Tibial nerve (tissue), 4 donors: ENCODE results near the gene BTBD10. TPM values are rescaled to one million over a fixed set of nuclear protein-coding genes. Genes with fewer than 3 reads are reported as not detected.

ENCODE experiments used
- DNase-seq, 2 donors: peaks; one replicate each; pipeline ENCODE4 v3.0.0-alpha.2; 2019; ENCODE audit warnings: low spot score in 2 of 2
- H3K27ac ChIP-seq, 4 donors: fragments of 200-600 bp; sonication (generic) in 3 of 4; one replicate each; pipeline ENCODE4 v1.5.1; 2017 to 2019; ENCODE audit warnings: mild to moderate bottlenecking in 1 of 4
- H3K27me3 ChIP-seq, 2 donors: fragments of 200-600 bp; sonication (generic) in 1 of 2; one replicate each; pipeline versions ENCODE4 v1.5.1 to v1.6.0; 2017 to 2019
- H3K36me3 ChIP-seq, 3 donors: fragments of 200-600 bp; sonication (generic); one replicate each; pipeline ENCODE4 v1.5.1; 2018 to 2019
- H3K4me1 ChIP-seq, 4 donors: fragments of 200-600 bp; sonication (generic) in 3 of 4; one replicate each; pipeline ENCODE4 v1.5.1; 2017 to 2019
- H3K4me3 ChIP-seq, 4 donors: fragments of 200-600 bp; sonication (generic) in 3 of 4; one replicate each; pipeline ENCODE4 v1.5.1; 2017 to 2019; ENCODE audit warnings: mild to moderate bottlenecking in 1 of 4, moderate library complexity in 1 of 4
- H3K9me3 ChIP-seq, 4 donors: fragments of 200-600 bp; sonication (generic) in 3 of 4; one replicate each; pipeline ENCODE4 v1.5.1; 2017 to 2019
- EP300 ChIP-seq, 2 donors: sonication (generic); formaldehyde crosslinking; IDR thresholded peaks; one replicate each; pipeline ENCODE4 v1.6.1; 2017; ENCODE audit warnings: antibody characterized with exemption in 2 of 2, mild to moderate bottlenecking in 1 of 2
- POLR2A ChIP-seq, 2 donors: fragments of 450-650 bp; IDR thresholded peaks; one replicate each; pipeline ENCODE4 v1.6.1; 2017; ENCODE audit warnings: antibody characterized with exemption in 2 of 2, mild to moderate bottlenecking in 2 of 2, moderate library complexity in 2 of 2
- WGBS, 2 donors: methylation state at CpG; one replicate each; pipeline ENCODE4 v1.1.5; 2018; 5-methylcytosine and 5-hydroxymethylcytosine counted together
- total RNA-seq, 4 donors: library from RNA; depleted of rRNA; stranded (reverse); fragments of >200 nt; gene quantifications; one replicate each; pipeline ENCODE4 v1.1.0, GENCODE V29; 2016
- TF ChIP-seq, protein P1 (sequence below), 5 experiments: fragments of 200-600 bp in 3 of 5; fragments of 450-650 bp in 2 of 5; sonication (generic) in 3 of 5; IDR thresholded peaks; one replicate each; pipeline ENCODE4 v1.5.1; 2016 to 2019; ENCODE audit warnings: antibody characterized with exemption in 5 of 5, mild to moderate bottlenecking in 3 of 5, moderate library complexity in 2 of 5

BTBD10 gene
- total RNA-seq, 4 donors from 2014 or later: 29.8 to 37.0 (median 33.7) TPM

DNA sequence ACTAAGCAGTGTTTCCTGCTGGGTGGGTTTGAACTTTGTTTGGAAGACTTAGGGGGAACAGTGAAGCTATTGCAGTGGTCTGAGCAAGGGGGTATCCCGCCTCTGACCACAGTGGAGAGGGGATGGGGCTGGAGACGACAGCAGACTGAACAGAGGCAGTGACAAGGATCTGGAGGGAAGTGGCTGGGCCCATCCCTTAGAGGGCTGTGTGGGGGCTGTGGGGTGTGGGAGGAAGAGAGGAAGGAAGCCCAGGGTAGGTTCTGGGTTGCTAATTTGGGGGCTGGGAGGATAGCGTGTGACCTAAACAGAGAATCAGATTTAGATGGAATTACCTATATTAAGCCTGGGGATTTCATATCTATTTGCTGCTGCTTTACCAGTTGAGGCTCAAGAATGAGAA, 114.7 kb downstream of the BTBD10 start:
- H3K4me3 ChIP-seq: no peak overlapping the region
- DNase-seq: no peak
- no peaks in the 10 kb centered on the region for H3K27me3 ChIP-seq
- no peak overlapping the region for H3K27ac ChIP-seq
- no peaks in the 10 kb centered on the region for H3K9me3 ChIP-seq
- H3K4me1 ChIP-seq: peaks cover 0 to 16% (median 0%) of the 10 kb centered on the region in 4 donors
- WGBS, 2 donors: 55 to 71% methylated on average over 3 of the region's 3 CpGs
- H3K36me3 ChIP-seq: peaks cover 0 to 36% (median 0%) of the 10 kb centered on the region in 3 donors
- no peak for TF ChIP-seq EP300 (IDR thresholded peaks at IDR 0.05)
- TF ChIP-seq, protein P1, sequence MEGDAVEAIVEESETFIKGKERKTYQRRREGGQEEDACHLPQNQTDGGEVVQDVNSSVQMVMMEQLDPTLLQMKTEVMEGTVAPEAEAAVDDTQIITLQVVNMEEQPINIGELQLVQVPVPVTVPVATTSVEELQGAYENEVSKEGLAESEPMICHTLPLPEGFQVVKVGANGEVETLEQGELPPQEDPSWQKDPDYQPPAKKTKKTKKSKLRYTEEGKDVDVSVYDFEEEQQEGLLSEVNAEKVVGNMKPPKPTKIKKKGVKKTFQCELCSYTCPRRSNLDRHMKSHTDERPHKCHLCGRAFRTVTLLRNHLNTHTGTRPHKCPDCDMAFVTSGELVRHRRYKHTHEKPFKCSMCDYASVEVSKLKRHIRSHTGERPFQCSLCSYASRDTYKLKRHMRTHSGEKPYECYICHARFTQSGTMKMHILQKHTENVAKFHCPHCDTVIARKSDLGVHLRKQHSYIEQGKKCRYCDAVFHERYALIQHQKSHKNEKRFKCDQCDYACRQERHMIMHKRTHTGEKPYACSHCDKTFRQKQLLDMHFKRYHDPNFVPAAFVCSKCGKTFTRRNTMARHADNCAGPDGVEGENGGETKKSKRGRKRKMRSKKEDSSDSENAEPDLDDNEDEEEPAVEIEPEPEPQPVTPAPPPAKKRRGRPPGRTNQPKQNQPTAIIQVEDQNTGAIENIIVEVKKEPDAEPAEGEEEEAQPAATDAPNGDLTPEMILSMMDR (IDR thresholded peaks at IDR 0.05): no peak
- TF ChIP-seq POLR2A (IDR thresholded peaks at IDR 0.05): no peak

DNA sequence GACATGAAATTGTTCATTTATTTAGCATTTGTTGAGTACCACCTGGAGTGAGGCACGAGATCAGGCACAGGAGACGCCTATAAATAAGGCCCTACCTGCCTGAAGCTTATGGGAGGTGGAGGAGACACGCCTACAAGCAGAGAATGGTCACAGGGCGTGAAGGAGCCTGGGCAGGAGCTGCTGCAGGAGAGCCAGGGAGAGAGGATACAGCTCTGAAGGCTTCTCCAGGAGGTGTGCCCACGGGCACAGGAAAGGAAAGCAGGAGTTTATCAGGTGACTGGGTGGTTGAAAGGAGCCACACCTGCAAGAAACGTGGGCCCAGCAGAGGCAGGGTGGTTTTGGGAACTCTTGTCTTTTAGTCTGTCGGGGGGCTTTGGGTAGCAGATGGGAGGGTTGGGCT, 115.1 kb downstream of the BTBD10 start:
- H3K4me3 ChIP-seq: no peak overlapping the region
- WGBS, 2 donors: 83 to 85% methylated on average over 7 of the region's 7 CpGs
- no peaks in the 10 kb centered on the region for H3K27me3 ChIP-seq
- TF ChIP-seq EP300 (IDR thresholded peaks at IDR 0.05) (no peak), POLR2A (IDR thresholded peaks at IDR 0.05) (no peak)
- TF ChIP-seq, protein P1 (IDR thresholded peaks at IDR 0.05): no peak
- peaks cover 0 to 16% (median 0%) of the 10 kb centered on the region in 4 donors for H3K4me1 ChIP-seq
- H3K9me3 ChIP-seq: no peaks in the 10 kb centered on the region
- DNase-seq: no peak
- no peak overlapping the region for H3K27ac ChIP-seq
- H3K36me3 ChIP-seq: peaks cover 0 to 32% (median 0%) of the 10 kb centered on the region in 3 donors

DNA sequence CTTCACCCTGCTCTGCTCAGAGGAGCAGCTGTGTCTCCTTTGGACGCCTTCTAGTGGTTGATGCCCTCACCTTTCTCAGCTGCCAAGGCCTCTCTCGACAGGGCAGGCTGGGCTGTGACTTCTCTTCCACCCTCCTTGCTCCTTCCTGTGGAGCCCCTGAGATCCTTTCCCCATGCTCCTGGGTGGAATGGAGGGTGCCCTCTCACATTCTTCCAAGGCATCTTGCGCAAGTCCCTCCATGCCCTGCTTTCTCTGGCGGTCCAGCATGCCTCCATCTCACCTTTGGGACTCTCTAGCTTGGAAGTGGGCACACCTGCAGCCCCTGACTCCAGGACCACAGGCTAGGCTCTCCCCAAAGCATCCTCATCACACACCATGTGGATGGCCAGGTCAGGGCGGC, 116.6 kb downstream of the BTBD10 start:
- Histone ChIP-seq H3K27ac (no peak overlapping the region), H3K36me3 (peaks cover 0 to 24% (median 0%) of the 10 kb centered on the region in 3 donors), H3K27me3 (no peaks in the 10 kb centered on the region), H3K9me3 (no peaks in the 10 kb centered on the region), H3K4me1 (peaks cover 0 to 19% (median 0%) of the 10 kb centered on the region in 4 donors), H3K4me3 (no peak overlapping the region)
- TF ChIP-seq, protein P1 (IDR thresholded peaks at IDR 0.05): no peak
- TF ChIP-seq POLR2A (IDR thresholded peaks at IDR 0.05): no peak
- WGBS, 2 donors: 89 to 93% methylated on average over 5 of the region's 5 CpGs
- no peak for DNase-seq

DNA sequence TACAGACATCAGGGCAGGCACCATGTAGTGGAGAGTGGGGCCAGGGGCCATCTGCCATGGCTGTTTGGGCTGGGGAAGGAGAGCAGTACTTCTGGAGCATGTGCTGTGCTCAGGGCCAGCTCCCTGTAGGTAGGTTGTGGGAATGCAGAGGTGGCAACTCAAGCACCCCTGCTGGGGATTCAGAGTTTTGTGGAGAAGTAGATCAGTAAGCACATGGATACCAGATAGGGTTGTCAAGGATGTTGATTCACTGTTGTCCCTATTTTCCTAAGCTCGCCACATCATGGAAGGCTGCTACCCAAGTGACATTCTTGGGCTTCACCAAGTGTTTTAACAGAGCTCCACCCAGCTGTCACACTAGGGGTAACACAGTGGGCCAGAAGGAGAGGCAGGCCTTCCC, 118.2 kb downstream of the BTBD10 start:
- Histone ChIP-seq H3K9me3 (no peaks in the 10 kb centered on the region), H3K4me3 (no peak overlapping the region), H3K36me3 (peaks cover 0 to 12% (median 0%) of the 10 kb centered on the region in 3 donors), H3K27ac (no peak overlapping the region), H3K4me1 (peaks cover 0 to 21% (median 0%) of the 10 kb centered on the region in 4 donors), H3K27me3 (no peaks in the 10 kb centered on the region)
- WGBS, 2 donors: 94 to 100% methylated on average over 1 of the region's 1 CpG
- DNase-seq: no peak
- no peak for TF ChIP-seq POLR2A (IDR thresholded peaks at IDR 0.05)

DNA sequence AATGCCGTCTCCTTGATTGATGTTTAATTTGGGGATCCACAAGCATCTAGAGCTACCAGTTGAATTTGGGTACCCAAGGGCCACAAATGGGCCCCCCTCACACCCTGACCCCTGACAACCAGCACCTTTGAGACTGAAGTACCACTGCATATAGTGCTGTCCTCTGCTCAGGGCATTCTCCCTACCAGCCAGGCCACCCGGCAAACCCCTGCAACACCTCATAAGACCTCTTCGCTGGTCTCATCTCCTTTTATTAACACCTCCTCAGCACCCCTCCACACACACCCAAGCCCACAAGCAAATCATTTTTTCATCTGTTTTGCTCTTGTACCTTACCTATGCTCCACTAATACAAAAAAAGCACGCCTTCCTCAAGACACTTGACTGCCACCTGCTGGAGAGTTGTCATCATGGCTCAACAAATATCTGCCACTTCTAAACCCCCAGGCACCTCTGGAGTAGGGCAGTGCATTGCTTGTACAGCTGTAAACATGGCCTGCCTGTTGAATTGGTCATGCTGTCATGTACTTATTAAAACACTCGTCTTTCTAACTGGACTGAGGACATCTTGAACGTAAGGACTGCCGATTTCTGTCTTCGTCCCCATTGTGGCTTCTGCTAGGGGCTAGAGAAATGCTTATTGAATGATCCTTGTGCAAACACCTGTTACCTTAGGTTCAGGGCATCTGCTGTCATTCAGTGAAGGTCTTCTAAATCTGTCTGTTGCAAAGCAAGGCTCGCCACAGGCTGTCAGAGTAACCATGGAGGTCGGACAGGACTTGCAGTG, 118.9 kb downstream of the BTBD10 start:
- Histone ChIP-seq H3K36me3 (peaks cover 0 to 11% (median 0%) of the 10 kb centered on the region in 3 donors), H3K4me1 (peaks cover 0 to 27% (median 3%) of the 10 kb centered on the region in 4 donors), H3K27ac (no peak overlapping the region), H3K9me3 (no peaks in the 10 kb centered on the region), H3K27me3 (no peaks in the 10 kb centered on the region), H3K4me3 (no peak overlapping the region)
- TF ChIP-seq, protein P1 (IDR thresholded peaks at IDR 0.05): peak; percentile 75 to 81 (median 75)
- TF ChIP-seq EP300 (IDR thresholded peaks at IDR 0.05) (peak in 1 of 2 donors; percentile 7), POLR2A (IDR thresholded peaks at IDR 0.05) (no peak)
- DNase-seq: peak; percentile 50 to 87
- 64 to 66% methylated on average over 10 of the region's 10 CpGs for WGBS, 2 donors
